ENCODE data around the gene SRP68.

DNA sequence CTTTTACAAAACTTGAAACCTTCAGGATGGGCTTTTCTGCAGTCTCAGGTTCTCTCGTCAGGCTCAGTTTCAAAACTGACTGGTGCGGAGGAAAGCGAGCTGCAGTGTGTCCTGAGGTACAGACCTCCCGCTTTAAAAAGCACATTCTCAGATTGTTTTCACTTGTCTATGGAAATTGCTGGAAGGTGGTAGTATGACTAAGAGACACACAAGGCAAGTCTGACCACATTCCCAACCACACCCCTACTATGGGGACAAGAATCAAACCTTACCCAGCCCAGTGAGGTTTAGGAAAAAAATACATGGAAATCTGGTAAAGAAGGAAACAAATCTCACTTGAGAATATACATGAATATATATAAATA lies 18.2 kb downstream of the SRP68 start:
- no peak for TF ChIP-seq GATA2 (IDR thresholded peaks at IDR 0.05; ENCODE audit: low read depth, low read length)
- no peak for TF ChIP-seq GATA3 (IDR thresholded peaks at IDR 0.05; ENCODE audit: low read depth, low read length)

Measured in SH-SY5Y (cell line).